Natural killer cell (primary cell): ENCODE measurements around the gene RTF1. TPM values are rescaled to one million over a fixed set of nuclear protein-coding genes. Genes with fewer than 3 reads are reported as not detected.
"Not testable (repeated sequence)": the region's sequence is repeated elsewhere in the genome, so short reads cannot be mapped to it uniquely, and the experiment has no call there.

Source experiments
- ATAC-seq, 3 donors: fragments of 150-1000 bp in 2 of 3; fragments of 200-7000 bp in 1 of 3; cut with Tn5 transposase; 1 replicate in 1 of 3; 2 replicates in 2 of 3; pipeline ENCODE4 v1.10.0; 2021; ENCODE audit warnings: mild to moderate bottlenecking in 2 of 3, moderate library complexity in 2 of 3
- DNase-seq, 2 donors: peaks; one replicate each; pipeline versions ENCODE4 v3.0.0 to v3.0.0-alpha.2; 2013 to 2021; ENCODE audit warnings: mixed read lengths in 1 of 2
- H3K27ac ChIP-seq: one replicate; pipeline ENCODE4 v1.5.1; 2013; ENCODE audit warnings: mild to moderate bottlenecking, low read length
- H3K27me3 ChIP-seq: one replicate; pipeline ENCODE4 v1.6.1; 2013; ENCODE audit warnings: low read length; ENCODE audit not compliant: control insufficient read depth, insufficient read depth
- H3K36me3 ChIP-seq: one replicate; pipeline ENCODE4 v1.6.1; 2013; ENCODE audit warnings: low read length; ENCODE audit not compliant: control insufficient read depth, insufficient read depth
- H3K4me1 ChIP-seq: one replicate; pipeline ENCODE4 v1.6.1; 2013; ENCODE audit warnings: low read length; ENCODE audit not compliant: control insufficient read depth, insufficient read depth
- H3K4me3 ChIP-seq: one replicate; pipeline ENCODE4 v1.5.1; 2013; ENCODE audit warnings: low read length
- H3K9me3 ChIP-seq: one replicate; pipeline ENCODE4 v1.6.1; 2013; ENCODE audit warnings: low read length; ENCODE audit not compliant: control insufficient read depth, insufficient read depth
- H3K27ac Mint-ChIP-seq, 2 donors: one replicate each; pipeline ENCODE4 v1.8.0; 2022; ENCODE audit warnings: mild to moderate bottlenecking in 2 of 2, mixed read lengths in 2 of 2, moderate library complexity in 1 of 2
- H3K27me3 Mint-ChIP-seq, 2 donors: one replicate each; pipeline ENCODE4 v1.8.0; 2022; ENCODE audit warnings: low read depth in 2 of 2, mixed read lengths in 2 of 2
- H3K36me3 Mint-ChIP-seq: one replicate; pipeline ENCODE4 v1.8.0; 2022; ENCODE audit warnings: mixed read lengths
- H3K4me1 Mint-ChIP-seq, 2 donors: one replicate each; pipeline ENCODE4 v1.8.0; 2022; ENCODE audit warnings: mixed read lengths in 2 of 2
- H3K4me3 Mint-ChIP-seq: one replicate; pipeline ENCODE4 v1.8.0; 2022; ENCODE audit warnings: mild to moderate bottlenecking, moderate library complexity, mixed read lengths
- H3K9me3 Mint-ChIP-seq, 2 donors: one replicate each; pipeline ENCODE4 v1.8.0; 2022; ENCODE audit warnings: mixed read lengths in 2 of 2
- WGBS: methylation state at CpG from one replicate; pipeline ENCODE4 v1.1.7; 2013; ENCODE audit warnings: missing lambda C conversion rate; ENCODE audit not compliant: insufficient coverage; 5-methylcytosine and 5-hydroxymethylcytosine counted together
- intact Hi-C: fragments of 100-400 bp; cut with micrococcal nuclease; formaldehyde crosslinking; loops from one replicate; pipeline ENCODE4 v1.14.2; 2022
- total RNA-seq, 4 donors: library from RNA; stranded (reverse); fragments of 120-200 nt in 1 of 4; gene quantifications; one replicate each; pipeline versions ENCODE4 v1.2.3 to v1.2.4, GENCODE V29; 2013 to 2022
- TF ChIP-seq, protein P1 (sequence below): fragments of 200-600 bp; IDR thresholded peaks from one replicate; pipeline ENCODE4 v1.8.0; 2022; ENCODE audit warnings: antibody characterized with exemption

The RTF1 gene
- total RNA-seq, 3 donors from 2014 or later (not counting 1 experiment from before 2014, with no cell fraction given): 35.8 to 53.1 (median 42.7) TPM

DNA sequence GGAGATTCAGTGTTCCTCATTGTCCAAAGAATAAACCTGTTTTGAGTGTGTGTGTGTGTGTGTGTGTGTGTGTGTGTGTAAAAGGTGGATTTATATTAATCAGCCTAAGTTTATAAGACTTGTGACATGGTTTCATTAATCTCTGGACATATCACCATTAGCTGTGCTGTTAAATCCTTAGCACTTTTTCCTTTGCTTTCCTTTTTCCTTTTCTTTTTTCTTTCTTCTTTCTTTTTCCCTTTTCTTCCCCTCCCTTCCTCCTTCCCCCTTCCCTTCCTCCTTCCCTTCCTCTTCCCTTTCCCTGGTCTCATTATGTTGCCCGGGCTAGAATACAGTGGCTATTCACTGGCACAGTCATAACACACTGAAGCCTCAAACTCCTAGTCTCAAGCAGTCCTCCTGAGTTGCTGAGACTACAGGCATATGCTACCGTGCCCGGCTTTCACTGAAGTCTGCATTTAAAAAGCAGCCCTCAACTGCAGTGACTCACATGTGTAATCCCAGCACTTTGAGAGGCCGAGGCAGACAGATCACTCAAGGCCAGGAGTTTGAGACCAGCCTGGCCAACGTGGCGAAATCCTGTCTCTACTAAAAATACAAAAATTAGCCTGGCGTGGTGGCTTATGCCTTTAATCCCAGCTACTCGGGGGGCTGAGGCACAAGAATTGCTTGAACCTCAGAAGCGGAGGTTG lies 48.1 kb downstream of the RTF1 start:
- TF ChIP-seq, protein P1, sequence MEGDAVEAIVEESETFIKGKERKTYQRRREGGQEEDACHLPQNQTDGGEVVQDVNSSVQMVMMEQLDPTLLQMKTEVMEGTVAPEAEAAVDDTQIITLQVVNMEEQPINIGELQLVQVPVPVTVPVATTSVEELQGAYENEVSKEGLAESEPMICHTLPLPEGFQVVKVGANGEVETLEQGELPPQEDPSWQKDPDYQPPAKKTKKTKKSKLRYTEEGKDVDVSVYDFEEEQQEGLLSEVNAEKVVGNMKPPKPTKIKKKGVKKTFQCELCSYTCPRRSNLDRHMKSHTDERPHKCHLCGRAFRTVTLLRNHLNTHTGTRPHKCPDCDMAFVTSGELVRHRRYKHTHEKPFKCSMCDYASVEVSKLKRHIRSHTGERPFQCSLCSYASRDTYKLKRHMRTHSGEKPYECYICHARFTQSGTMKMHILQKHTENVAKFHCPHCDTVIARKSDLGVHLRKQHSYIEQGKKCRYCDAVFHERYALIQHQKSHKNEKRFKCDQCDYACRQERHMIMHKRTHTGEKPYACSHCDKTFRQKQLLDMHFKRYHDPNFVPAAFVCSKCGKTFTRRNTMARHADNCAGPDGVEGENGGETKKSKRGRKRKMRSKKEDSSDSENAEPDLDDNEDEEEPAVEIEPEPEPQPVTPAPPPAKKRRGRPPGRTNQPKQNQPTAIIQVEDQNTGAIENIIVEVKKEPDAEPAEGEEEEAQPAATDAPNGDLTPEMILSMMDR: no peak
- ATAC-seq (no peak), DNase-seq (no peak)
- H3K27me3 Mint-ChIP-seq: no peaks in the 10 kb centered on the region
- intact Hi-C loops: loop anchor here (5.0 to 10.0 kb wide), 4 partner anchors 120 to 437 kb away; no protein-coding TSS in a partner anchor
- no peaks in the 10 kb centered on the region for H3K9me3 Mint-ChIP-seq
- Histone ChIP-seq H3K27ac (no peak overlapping the region), H3K4me3 (no peak overlapping the region), H3K9me3 (no peaks in the 10 kb centered on the region), H3K36me3 (peaks cover 26% of the 10 kb centered on the region), H3K27me3 (no peaks in the 10 kb centered on the region), H3K4me1 (peaks cover 6% of the 10 kb centered on the region)
- no peak overlapping the region for H3K27ac Mint-ChIP-seq
- no peak overlapping the region for H3K4me3 Mint-ChIP-seq
- H3K36me3 Mint-ChIP-seq: no peaks in the 10 kb centered on the region
- peaks cover 18 to 23% of the 10 kb centered on the region in 2 donors for H3K4me1 Mint-ChIP-seq
- WGBS: 98% methylated on average over 9 of the region's 9 CpGs

DNA sequence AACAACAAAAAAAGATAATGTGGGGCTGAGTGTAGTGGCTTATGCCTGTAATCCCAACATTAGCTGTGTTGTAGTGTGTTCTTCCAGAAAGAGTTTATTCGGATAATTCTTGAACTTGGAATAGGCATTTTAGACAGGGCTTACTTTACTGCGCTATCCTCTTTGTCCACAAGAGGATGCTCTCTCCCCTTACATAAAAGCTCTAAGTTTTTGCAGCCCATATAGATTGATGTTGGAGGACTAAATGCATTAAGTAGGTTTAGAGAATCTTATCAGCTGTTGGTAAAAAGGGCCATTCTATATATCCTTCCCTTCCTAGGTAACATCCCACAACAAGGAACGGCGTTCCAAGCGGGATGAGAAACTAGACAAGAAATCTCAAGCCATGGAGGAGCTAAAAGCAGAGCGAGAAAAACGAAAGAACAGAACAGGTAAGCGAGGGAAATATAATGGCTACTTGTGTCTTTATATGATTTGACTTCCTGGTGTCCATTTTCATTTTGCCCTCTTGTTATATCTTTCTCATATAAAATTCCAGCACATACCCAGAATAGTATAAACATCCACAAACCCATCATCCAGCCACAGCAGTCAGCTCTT lies 49.0 kb downstream of the RTF1 start:
- intact Hi-C loops: loop anchor here (5.0 to 10.0 kb wide), 4 partner anchors 119 to 436 kb away; no protein-coding TSS in a partner anchor
- H3K4me3 Mint-ChIP-seq: peak overlapping the region; percentile 75

DNA sequence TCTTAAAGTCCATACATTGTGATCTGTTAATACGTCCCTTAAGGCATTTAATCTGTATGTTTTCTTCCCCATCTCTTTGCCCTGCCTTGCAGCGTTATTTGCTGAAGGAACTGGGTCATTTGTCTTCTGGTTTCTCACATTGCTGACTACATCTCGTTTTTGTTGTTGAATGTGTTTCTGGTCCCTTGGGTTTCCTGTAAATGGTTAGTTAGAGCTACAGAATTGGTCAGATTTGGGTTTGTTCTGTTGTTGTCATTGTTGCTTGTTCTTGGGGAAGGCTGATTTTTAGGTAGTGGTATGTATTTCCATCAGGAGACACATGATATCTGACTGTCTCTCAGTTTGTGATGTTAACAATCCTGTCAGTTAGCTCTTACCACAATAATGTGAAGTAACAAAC lies 49.8 kb downstream of the RTF1 start:
- DNase-seq (no peak), ATAC-seq (peak in 1 of 3 donors; percentile 59)
- Mint-ChIP-seq H3K4me1 (peaks cover 18 to 23% of the 10 kb centered on the region in 2 donors), H3K27me3 (no peaks in the 10 kb centered on the region), H3K9me3 (no peaks in the 10 kb centered on the region), H3K36me3 (no peaks in the 10 kb centered on the region), H3K4me3 (peak overlapping the region; percentile 1), H3K27ac (peak overlapping the region; percentile 41 to 82)
- WGBS: 59% methylated on average over 3 of the region's 3 CpGs
- no peak overlapping the region for H3K27ac ChIP-seq
- TF ChIP-seq, protein P1: no peak
- no peak overlapping the region for H3K4me3 ChIP-seq
- intact Hi-C loops: loop anchor here (5.0 to 10.0 kb wide), 4 partner anchors 118 to 436 kb away; no protein-coding TSS in a partner anchor
- H3K36me3 ChIP-seq: peaks cover 40% of the 10 kb centered on the region
- H3K27me3 ChIP-seq: no peaks in the 10 kb centered on the region
- no peaks in the 10 kb centered on the region for H3K9me3 ChIP-seq
- H3K4me1 ChIP-seq: peaks cover 6% of the 10 kb centered on the region

More for the DNA sequence above, 49.0 kb downstream of the RTF1 start:
- DNase-seq: peak in 1 of 2 donors; percentile 70
- Mint-ChIP-seq H3K4me1 (peaks cover 18 to 23% of the 10 kb centered on the region in 2 donors), H3K27ac (peak overlapping the region; percentile 23 to 37), H3K36me3 (no peaks in the 10 kb centered on the region), H3K9me3 (no peaks in the 10 kb centered on the region), H3K27me3 (no peaks in the 10 kb centered on the region)
- peaks cover 33% of the 10 kb centered on the region for H3K36me3 ChIP-seq
- no peak overlapping the region for H3K27ac ChIP-seq
- no peaks in the 10 kb centered on the region for H3K9me3 ChIP-seq
- H3K27me3 ChIP-seq: no peaks in the 10 kb centered on the region
- peak; percentile 63 to 85 (median 78) for ATAC-seq
- 92% methylated on average over 7 of the region's 8 CpGs for WGBS
- H3K4me3 ChIP-seq: no peak overlapping the region
- H3K4me1 ChIP-seq: peaks cover 6% of the 10 kb centered on the region
- TF ChIP-seq, protein P1: peak; percentile 93

DNA sequence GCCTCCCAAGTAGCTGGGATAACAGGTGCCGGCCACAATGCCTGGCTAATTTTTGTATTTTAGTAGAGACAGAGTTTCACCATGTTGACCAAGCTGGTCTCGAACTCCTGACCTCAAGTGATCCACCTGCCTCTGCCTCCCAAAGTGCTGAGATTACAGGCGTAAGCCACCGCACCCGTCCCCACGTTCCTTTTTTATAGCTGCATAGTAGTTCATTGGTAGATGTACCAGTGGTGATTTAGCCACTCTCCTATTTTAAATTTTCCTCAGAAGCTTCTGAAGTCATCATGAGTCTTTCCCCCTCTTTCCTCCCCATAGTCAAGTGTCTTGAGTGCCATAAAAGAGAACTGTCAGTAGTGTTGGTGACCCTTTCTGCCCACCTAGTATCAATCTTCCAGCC lies 52.7 kb downstream of the RTF1 start:
- peak overlapping the region in 1 of 2 donors; percentile 44 for H3K27ac Mint-ChIP-seq
- intact Hi-C loops: loop anchor here (5.0 to 10.0 kb wide), 4 partner anchors 115 to 433 kb away; no protein-coding TSS in a partner anchor
- H3K4me3 ChIP-seq, H3K4me3 Mint-ChIP-seq, H3K9me3 ChIP-seq, H3K36me3 Mint-ChIP-seq, H3K27ac ChIP-seq, H3K27me3 Mint-ChIP-seq, H3K27me3 ChIP-seq, DNase-seq, H3K4me1 ChIP-seq, ATAC-seq, H3K9me3 Mint-ChIP-seq: not testable (repeated sequence)
- WGBS: 98% methylated on average over 6 of the region's 6 CpGs
- peaks cover 13 to 14% of the 10 kb centered on the region in 2 donors for H3K4me1 Mint-ChIP-seq
- peaks cover 53% of the 10 kb centered on the region for H3K36me3 ChIP-seq
